ENCODE data around the gene FBXW7. TPM values are rescaled to one million over a fixed set of nuclear protein-coding genes. Genes with fewer than 3 reads are reported as not detected.

Gene FBXW7
- total and polyA plus RNA-seq, 2 of the 13 experiments (the other 11 are each of a cell fraction or from before 2014, with no cell fraction given): 5.0 to 40.9 TPM

DNA sequence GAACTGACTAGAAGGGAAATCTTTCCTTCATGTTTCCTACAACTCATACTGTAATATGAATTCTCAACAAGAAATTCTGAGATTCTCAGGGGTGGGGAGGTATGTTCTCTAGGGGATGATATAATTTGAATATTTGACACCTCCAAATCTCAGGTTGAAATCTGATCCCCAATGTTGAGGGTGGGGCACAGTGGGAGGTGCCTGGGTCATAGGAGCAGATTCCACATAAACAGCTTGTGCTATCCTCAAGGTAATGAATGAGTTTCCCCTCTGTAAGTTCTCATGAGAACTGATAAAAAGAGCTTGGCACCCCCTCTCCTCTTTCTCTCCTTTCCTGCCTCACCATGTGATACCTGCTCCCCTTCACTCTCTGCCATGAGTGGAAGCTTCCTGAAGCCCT lies 21.5 kb downstream of the FBXW7 start:
- no TSS peak for BruUV-seq (replicated peaks)
- no peak for DNase-seq (ENCODE audit: low spot score)
- FAIRE-seq: no peak

More for the DNA sequence above, 21.5 kb downstream of the FBXW7 start:
- Histone ChIP-seq H3K27ac (ENCODE audit: extremely low read length, insufficient read depth, low read length) (no peak overlapping the region), H3K4me2 (ENCODE audit: low read depth, low read length) (no peak overlapping the region), H3K27me3 (ENCODE audit: control insufficient read depth in 1 of 2, insufficient read depth in 2 of 2, low read length in 2 of 2) (no peaks in the 10 kb centered on the region), H3K4me1 (ENCODE audit: insufficient read depth, low read length) (no peaks in the 10 kb centered on the region), H3K9me3 (ENCODE audit: low read length) (no peaks in the 10 kb centered on the region), H3K4me3 (replicated peaks in 1 of 3; ENCODE audit: insufficient read depth in 1 of 3, low read depth in 2 of 3, low read length in 3 of 3) (no peak overlapping the region), H4K20me1 (ENCODE audit: insufficient read depth, low read length) (0 out of 2 replicates have a peak, but pooled peaks cover 2% of the 10 kb centered on the region), H3K9ac (ENCODE audit: insufficient read depth, low read depth, low read length) (no peak overlapping the region), H3K36me3 (replicated peaks in 1 of 2; ENCODE audit: control insufficient read depth in 1 of 2, insufficient read depth in 2 of 2, low read length in 2 of 2) (no peaks in the 10 kb centered on the region), H2AFZ (ENCODE audit: low read length) (no peak overlapping the region), H3K79me2 (ENCODE audit: insufficient read depth, low read length) (peaks cover 39% of the 10 kb centered on the region)
- POLR2A ChIA-PET: no interaction called here
- intact Hi-C loops (cut with micrococcal nuclease; ENCODE audit: unreplicated experiment): no loop called here
- TF ChIP-seq BATF2 (CRISPR knock-in tag; IDR thresholded peaks at IDR 0.05): no peak
- TF ChIP-seq RFX3 (CRISPR knock-in tag; IDR thresholded peaks at IDR 0.05): no peak
- TF ChIP-seq SNAPC2 (CRISPR knock-in tag; IDR thresholded peaks at IDR 0.05): no peak
- TF ChIP-seq MED1 (CRISPR knock-in tag; IDR thresholded peaks at IDR 0.05): no peak
- no peak for TF ChIP-seq SP1 (IDR thresholded peaks at IDR 0.05)
- no peak for TF ChIP-seq SP1 (CRISPR knock-in tag; IDR thresholded peaks at IDR 0.05)
- TF ChIP-seq ZNF639 (CRISPR knock-in tag; conservative IDR thresholded peaks at IDR 0.05): no peak
- no peak for TF ChIP-seq GABPB1 (CRISPR knock-in tag; IDR thresholded peaks at IDR 0.05)
- TF ChIP-seq ARNT2 (CRISPR knock-in tag; IDR thresholded peaks at IDR 0.05; ENCODE audit: low read depth): no peak
- no peak for TF ChIP-seq EEA1 (CRISPR knock-in tag; IDR thresholded peaks at IDR 0.05; ENCODE audit: borderline replicate concordance)
- no peak for TF ChIP-seq BRF2 (CRISPR knock-in tag; IDR thresholded peaks at IDR 0.05)
- no peak for TF ChIP-seq TMF1 (CRISPR knock-in tag; IDR thresholded peaks at IDR 0.05; ENCODE audit: low read depth)
- no peak for TF ChIP-seq MTA1 (CRISPR knock-in tag; IDR thresholded peaks at IDR 0.05; ENCODE audit: borderline replicate concordance)
- TF ChIP-seq MATR3 (CRISPR knock-in tag; IDR thresholded peaks at IDR 0.05): no peak
- TF ChIP-seq GPBP1L1 (CRISPR knock-in tag; IDR thresholded peaks at IDR 0.05): no peak
- TF ChIP-seq FLYWCH1 (CRISPR knock-in tag; IDR thresholded peaks at IDR 0.05): no peak
- no peak for TF ChIP-seq AGO1 (IDR thresholded peaks at IDR 0.05; ENCODE audit: low read depth, low read length, poor library complexity, severe bottlenecking)
- no peak for TF ChIP-seq KAT2B (IDR thresholded peaks at IDR 0.05; ENCODE audit: borderline replicate concordance, low read depth, low read length)
- no peak for TF ChIP-seq CBX2 (IDR thresholded peaks at IDR 0.05; ENCODE audit: low read depth, low read length)
- no peak for TF ChIP-seq CBX2 (CRISPR knock-in tag; IDR thresholded peaks at IDR 0.05; ENCODE audit: low read depth)
- TF ChIP-seq ATF6 (CRISPR knock-in tag; conservative IDR thresholded peaks at IDR 0.05): no peak
- TF ChIP-seq ZNF468 (CRISPR knock-in tag; IDR thresholded peaks at IDR 0.05): no peak
- ATAC-seq: no peak
- CTCF ChIA-PET (ENCODE audit: low intra/inter-chr PET ratio, low total read pairs): no interaction called here
- in situ Hi-C loops (cut with HindIII; ENCODE audit: extremely low pct_ligation_motif_present, low pct_unique_long_range_greater_than_20kb): no loop called here

Measured in HepG2 (cell line).